Activated CD4-positive, CD25-positive, alpha-beta regulatory T cell treated with anti-CD3 and anti-CD28 coated beads, Interleukin-2, amount 50 U/mL, for 16 hours (primary cell): ENCODE measurements around the gene PRKAR1B.
"Not testable (repeated sequence)": the region's sequence is repeated elsewhere in the genome, so short reads cannot be mapped to it uniquely, and the experiment has no call there.

Source experiments
- DNase-seq: peaks from one replicate; pipeline ENCODE4 v3.0.0-alpha.2; 2020; ENCODE audit warnings: low read depth, low spot score

Gene PRKAR1B

GRCh38 chr7:756928-757560, 30.0 kb upstream of the PRKAR1B start:
- no peak for DNase-seq

GRCh38 chr7:756231-756927, 29.3 kb upstream of the PRKAR1B start:
- no peak for DNase-seq

- no peak for DNase-seq
Measured at GRCh38 chr7:755413-755805, 28.3 kb upstream of the PRKAR1B start.

- DNase-seq, result no peak
Measured at GRCh38 chr7:754531-755412, 27.7 kb upstream of the PRKAR1B start.

- no peak for DNase-seq
Measured at GRCh38 chr7:753190-753589, 26.1 kb upstream of the PRKAR1B start.

GRCh38 chr7:752256-752655, 25.2 kb upstream of the PRKAR1B start:
- DNase-seq, result not testable (repeated sequence)

GRCh38 chr7:751826-752225, 24.7 kb upstream of the PRKAR1B start:
- DNase-seq, result no peak

GRCh38 chr7:750111-750905, 23.2 kb upstream of the PRKAR1B start:
- no peak for DNase-seq

- no peak for DNase-seq
Measured at GRCh38 chr7:749140-749551, 22.1 kb upstream of the PRKAR1B start.

- no peak for DNase-seq
Measured at GRCh38 chr7:748446-748845, 21.4 kb upstream of the PRKAR1B start.

GRCh38 chr7:747186-747585, 20.1 kb upstream of the PRKAR1B start:
- no peak for DNase-seq

- DNase-seq, result no peak
Measured at GRCh38 chr7:746155-747061, 19.3 kb upstream of the PRKAR1B start.

GRCh38 chr7:745431-746154, 18.5 kb upstream of the PRKAR1B start:
- DNase-seq, result no peak

- DNase-seq, result no peak
Measured at GRCh38 chr7:744854-745430, 17.9 kb upstream of the PRKAR1B start.

GRCh38 chr7:744128-744520, 17.0 kb upstream of the PRKAR1B start:
- not testable (repeated sequence) for DNase-seq

- DNase-seq, result not testable (repeated sequence)
Measured at GRCh38 chr7:743341-744127, 16.5 kb upstream of the PRKAR1B start.

- DNase-seq, result no peak
Measured at GRCh38 chr7:742791-743190, 15.7 kb upstream of the PRKAR1B start.

- DNase-seq, result no peak
Measured at GRCh38 chr7:741850-742249, 14.8 kb upstream of the PRKAR1B start.

- no peak for DNase-seq
Measured at GRCh38 chr7:741191-741671, 14.2 kb upstream of the PRKAR1B start.
